ENCODE data around the gene CTDP1.

Gene CTDP1

DNA sequence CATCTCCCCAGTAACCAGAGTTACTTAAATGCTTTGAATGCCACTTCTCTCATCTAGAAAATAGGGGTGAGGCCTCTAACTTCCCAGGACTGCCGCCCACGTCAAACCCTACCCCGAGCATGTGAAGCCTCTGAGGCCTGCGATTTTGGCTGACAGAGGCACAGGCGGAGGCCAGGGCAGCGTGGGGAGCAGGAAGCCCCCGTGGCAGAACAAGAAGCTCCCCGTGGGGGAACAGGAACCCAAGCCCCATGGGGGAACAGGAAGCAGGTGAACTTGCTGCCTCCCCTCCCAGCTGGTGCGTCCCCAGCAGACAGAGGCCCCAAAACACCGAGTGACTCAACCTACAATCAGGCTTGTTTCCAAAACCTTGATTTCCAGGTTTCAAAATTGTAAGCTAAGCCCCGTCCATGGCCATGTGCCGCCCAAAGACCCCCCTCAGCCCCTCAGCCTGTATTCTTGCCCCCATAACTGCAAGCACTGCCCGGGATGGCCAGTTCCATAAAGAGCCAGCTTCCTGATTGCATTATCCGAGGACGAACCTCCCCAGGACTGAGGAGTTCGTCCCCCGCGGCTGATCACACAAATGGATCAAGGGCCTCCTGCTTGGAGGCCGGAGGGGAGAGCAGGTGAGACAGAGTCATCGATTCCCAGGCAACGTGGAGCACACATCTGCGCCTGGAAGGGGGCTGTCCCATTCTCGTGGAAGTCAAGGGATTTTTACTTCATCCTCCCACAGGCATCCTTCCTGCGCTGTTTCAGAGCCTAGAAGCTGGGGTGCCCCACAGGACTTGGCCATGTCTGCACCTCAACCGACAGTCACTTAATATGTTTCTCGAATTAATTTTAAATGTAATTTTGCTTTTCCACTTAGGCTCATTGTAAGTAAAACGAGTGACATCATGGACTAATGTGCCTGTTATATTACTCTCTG is 36.3 kb upstream of the CTDP1 start:
- Histone ChIP-seq H3K4me1 (ENCODE audit: control insufficient read depth, low read depth, low read length) (no peaks in the 10 kb centered on the region), H2BK120ac (ENCODE audit: low read depth, low read length) (no peak overlapping the region), H3K4me2 (ENCODE audit: low read length) (no peak overlapping the region), H3K27ac (ENCODE audit: low read depth, low read length) (no peak overlapping the region), H2AK5ac (ENCODE audit: low read length) (no peak overlapping the region), H3K18ac (ENCODE audit: low read length) (no peak overlapping the region), H2BK15ac (replicated peaks; ENCODE audit: low read depth) (no peak overlapping the region), H2BK5ac (ENCODE audit: low read length) (no peak overlapping the region), H3K4ac (ENCODE audit: low read depth, low read length) (no peak overlapping the region), H3K79me1 (ENCODE audit: low read length) (no peaks in the 10 kb centered on the region), H3K27me3 (ENCODE audit: insufficient read depth, low read length, poor library complexity) (peaks cover 2% of the 10 kb centered on the region), H3K36me3 (ENCODE audit: control insufficient read depth, insufficient read depth, low read length) (no peaks in the 10 kb centered on the region), H3K9ac (ENCODE audit: low read length) (no peak overlapping the region), H4K8ac (ENCODE audit: low read depth, low read length) (no peak overlapping the region), H3K79me2 (ENCODE audit: control insufficient read depth, insufficient read depth, low read length) (no peaks in the 10 kb centered on the region), H4K5ac (ENCODE audit: low read length) (no peak overlapping the region), H3K23ac (ENCODE audit: low read length) (no peak overlapping the region), H3K4me3 (ENCODE audit: low read length) (no peak overlapping the region), H3K56ac (ENCODE audit: low read length) (no peak overlapping the region)
- no peak for DNase-seq
- WGBS (ENCODE audit: extremely low coverage, insufficient coverage, low lambda C conversion rate) = no CpG with 5 or more reads among the region's 27 CpGs

DNA sequence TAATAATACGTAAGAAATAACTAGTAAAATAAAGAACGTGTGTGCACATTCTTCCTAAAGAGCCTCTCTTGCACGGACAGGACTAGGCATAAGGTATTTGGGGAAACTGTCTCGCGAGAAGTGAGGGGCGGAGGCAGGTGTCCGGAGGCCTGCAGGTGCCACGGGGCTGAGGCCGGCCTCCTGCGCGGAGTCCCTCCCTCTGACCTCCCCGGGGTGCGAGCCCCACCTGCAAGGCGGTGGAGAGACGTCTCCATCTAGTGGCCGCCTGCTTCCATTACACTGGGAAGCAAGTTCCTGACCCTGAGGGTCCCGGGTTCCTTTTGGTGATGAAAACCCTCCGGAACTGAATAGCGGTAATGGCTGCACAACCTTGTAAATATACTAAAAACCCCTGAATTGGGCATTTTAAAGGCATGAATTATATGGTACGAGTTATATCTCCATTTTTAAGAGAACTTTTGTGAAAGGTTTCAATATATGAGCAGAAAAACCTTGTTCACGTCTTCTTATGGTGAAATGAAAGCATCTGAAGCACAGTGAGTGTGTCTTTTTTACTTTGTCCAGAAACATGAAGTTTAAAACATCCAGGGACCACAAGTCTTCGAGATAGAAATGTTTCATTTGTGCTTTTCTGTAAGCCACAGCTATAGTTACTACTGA is 35.5 kb upstream of the CTDP1 start:
- Histone ChIP-seq H2BK15ac (replicated peaks; ENCODE audit: low read depth) (no peak overlapping the region), H3K4me1 (ENCODE audit: control insufficient read depth, low read depth, low read length) (no peaks in the 10 kb centered on the region), H3K79me2 (ENCODE audit: control insufficient read depth, insufficient read depth, low read length) (no peaks in the 10 kb centered on the region), H3K27me3 (ENCODE audit: insufficient read depth, low read length, poor library complexity) (no peaks in the 10 kb centered on the region), H2BK120ac (ENCODE audit: low read depth, low read length) (no peak overlapping the region), H3K9ac (ENCODE audit: low read length) (no peak overlapping the region), H3K36me3 (ENCODE audit: control insufficient read depth, insufficient read depth, low read length) (no peaks in the 10 kb centered on the region), H3K56ac (ENCODE audit: low read length) (no peak overlapping the region), H2AK5ac (ENCODE audit: low read length) (no peak overlapping the region), H3K23ac (ENCODE audit: low read length) (no peak overlapping the region), H3K4ac (ENCODE audit: low read depth, low read length) (no peak overlapping the region), H4K8ac (ENCODE audit: low read depth, low read length) (no peak overlapping the region), H3K18ac (ENCODE audit: low read length) (no peak overlapping the region), H3K27ac (ENCODE audit: low read depth, low read length) (no peak overlapping the region), H2BK5ac (ENCODE audit: low read length) (no peak overlapping the region), H4K5ac (ENCODE audit: low read length) (no peak overlapping the region), H3K4me3 (ENCODE audit: low read length) (no peak overlapping the region), H3K4me2 (ENCODE audit: low read length) (no peak overlapping the region), H3K79me1 (ENCODE audit: low read length) (no peaks in the 10 kb centered on the region)
- peak; percentile 81 for DNase-seq
- no CpG with 5 or more reads among the region's 22 CpGs for WGBS (ENCODE audit: extremely low coverage, insufficient coverage, low lambda C conversion rate)

DNA sequence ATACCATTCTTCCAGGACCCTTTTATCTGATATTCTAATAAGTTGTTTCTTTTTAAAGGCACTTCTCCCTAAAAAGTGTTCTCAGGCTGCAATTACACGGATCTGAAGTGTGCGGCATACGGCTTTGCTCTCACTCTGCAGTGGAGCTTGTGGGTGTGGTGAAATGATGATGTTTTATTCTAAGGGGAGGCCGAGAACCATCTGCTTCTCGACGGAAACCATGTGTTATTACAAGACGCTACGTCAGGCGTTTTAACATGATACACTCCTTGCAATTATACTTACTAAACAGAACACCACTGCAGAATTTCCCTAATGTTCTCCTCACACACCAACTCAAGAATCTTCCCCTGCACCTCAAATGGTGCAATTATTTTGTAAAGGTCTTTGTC is 34.9 kb upstream of the CTDP1 start:
- WGBS (ENCODE audit: extremely low coverage, insufficient coverage, low lambda C conversion rate) = no CpG with 5 or more reads among the region's 9 CpGs
- Histone ChIP-seq H4K5ac (ENCODE audit: low read length) (no peak overlapping the region), H3K9ac (ENCODE audit: low read length) (no peak overlapping the region), H3K4me2 (ENCODE audit: low read length) (no peak overlapping the region), H3K27me3 (ENCODE audit: insufficient read depth, low read length, poor library complexity) (no peaks in the 10 kb centered on the region), H2BK5ac (ENCODE audit: low read length) (no peak overlapping the region), H3K79me2 (ENCODE audit: control insufficient read depth, insufficient read depth, low read length) (no peaks in the 10 kb centered on the region), H3K4me1 (ENCODE audit: control insufficient read depth, low read depth, low read length) (no peaks in the 10 kb centered on the region), H3K4ac (ENCODE audit: low read depth, low read length) (no peak overlapping the region), H2AK5ac (ENCODE audit: low read length) (no peak overlapping the region), H2BK120ac (ENCODE audit: low read depth, low read length) (no peak overlapping the region), H3K4me3 (ENCODE audit: low read length) (no peak overlapping the region), H3K36me3 (ENCODE audit: control insufficient read depth, insufficient read depth, low read length) (no peaks in the 10 kb centered on the region), H3K18ac (ENCODE audit: low read length) (no peak overlapping the region), H3K27ac (ENCODE audit: low read depth, low read length) (no peak overlapping the region), H3K79me1 (ENCODE audit: low read length) (no peaks in the 10 kb centered on the region), H2BK15ac (replicated peaks; ENCODE audit: low read depth) (no peak overlapping the region), H4K8ac (ENCODE audit: low read depth, low read length) (no peak overlapping the region), H3K56ac (ENCODE audit: low read length) (no peak overlapping the region), H3K23ac (ENCODE audit: low read length) (no peak overlapping the region)
- no peak for DNase-seq

DNA sequence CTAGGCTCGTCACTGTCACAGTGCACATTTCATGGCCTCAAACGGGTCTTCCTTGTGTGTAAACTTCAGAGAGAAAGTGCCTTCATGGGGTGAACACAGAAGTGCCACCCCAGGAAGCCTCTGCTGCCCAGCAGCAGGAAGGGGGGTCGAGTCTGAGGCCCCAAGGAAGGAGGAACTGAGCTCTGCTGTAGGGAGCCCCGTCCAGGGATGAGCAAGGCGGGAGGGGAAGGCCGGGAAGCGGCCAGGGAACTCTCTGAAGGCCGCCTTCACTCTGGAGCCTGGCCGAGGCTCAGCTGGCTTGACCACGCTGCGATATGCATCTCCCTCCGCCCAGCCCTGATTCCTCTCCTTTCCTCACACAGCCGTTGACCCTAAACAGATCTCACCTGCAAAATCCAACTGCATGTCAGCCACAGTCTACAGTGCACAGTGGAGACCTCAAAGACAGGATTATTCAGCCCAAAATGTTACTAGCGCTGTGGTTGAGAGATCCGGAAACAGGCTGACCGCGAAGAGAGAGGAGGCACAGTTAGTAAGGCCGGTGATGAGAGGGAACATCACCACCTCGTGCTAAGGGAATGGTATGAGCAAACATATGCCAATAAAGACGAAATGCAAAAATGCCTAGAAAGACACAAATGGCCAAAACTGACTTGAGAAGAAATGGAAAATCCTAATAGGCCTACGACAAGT is 34.2 kb upstream of the CTDP1 start:
- no peaks in the 10 kb centered on the region for H3K79me2 ChIP-seq (ENCODE audit: control insufficient read depth, insufficient read depth, low read length)
- no peaks in the 10 kb centered on the region for H3K79me1 ChIP-seq (ENCODE audit: low read length)
- H3K18ac ChIP-seq (ENCODE audit: low read length) = no peak overlapping the region
- WGBS (ENCODE audit: extremely low coverage, insufficient coverage, low lambda C conversion rate) = no CpG with 5 or more reads among the region's 21 CpGs
- DNase-seq = no peak
- H3K4me1 ChIP-seq (ENCODE audit: control insufficient read depth, low read depth, low read length) = no peaks in the 10 kb centered on the region
- no peak overlapping the region for H2BK15ac ChIP-seq (replicated peaks; ENCODE audit: low read depth)
- H4K5ac ChIP-seq (ENCODE audit: low read length) = no peak overlapping the region
- H3K4me3 ChIP-seq (ENCODE audit: low read length) = no peak overlapping the region
- H3K4me2 ChIP-seq (ENCODE audit: low read length) = no peak overlapping the region
- no peak overlapping the region for H4K8ac ChIP-seq (ENCODE audit: low read depth, low read length)
- H3K56ac ChIP-seq (ENCODE audit: low read length) = peak overlapping the region; percentile 1
- no peak overlapping the region for H2BK5ac ChIP-seq (ENCODE audit: low read length)
- H3K23ac ChIP-seq (ENCODE audit: low read length) = no peak overlapping the region
- H2AK5ac ChIP-seq (ENCODE audit: low read length) = no peak overlapping the region
- no peak overlapping the region for H3K4ac ChIP-seq (ENCODE audit: low read depth, low read length)
- no peaks in the 10 kb centered on the region for H3K36me3 ChIP-seq (ENCODE audit: control insufficient read depth, insufficient read depth, low read length)
- H3K27ac ChIP-seq (ENCODE audit: low read depth, low read length) = no peak overlapping the region
- H3K27me3 ChIP-seq (ENCODE audit: insufficient read depth, low read length, poor library complexity) = no peaks in the 10 kb centered on the region
- H2BK120ac ChIP-seq (ENCODE audit: low read depth, low read length) = no peak overlapping the region
- H3K9ac ChIP-seq (ENCODE audit: low read length) = no peak overlapping the region

DNA sequence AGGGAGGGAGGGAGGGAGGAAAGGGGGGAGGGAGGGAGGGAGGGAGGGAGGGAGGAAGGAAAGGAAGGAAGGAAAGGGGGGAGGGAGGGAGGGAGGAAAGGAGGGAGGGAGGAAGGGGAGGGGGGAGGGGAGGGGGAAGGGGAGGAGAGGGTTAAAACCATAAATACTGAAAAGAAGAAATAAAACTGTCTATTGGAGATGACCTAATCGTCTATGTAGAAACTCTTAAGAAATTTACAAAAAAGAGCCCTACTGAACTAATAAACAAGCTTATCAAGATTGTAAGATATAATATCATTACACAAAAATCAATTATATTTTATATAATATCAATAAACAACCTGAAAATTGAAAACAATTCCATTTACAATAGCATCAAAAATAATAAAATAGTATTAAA is 32.3 kb upstream of the CTDP1 start:
- no peak overlapping the region for H3K9ac ChIP-seq (ENCODE audit: low read length)
- H2AK5ac ChIP-seq (ENCODE audit: low read length) = no peak overlapping the region
- H2BK15ac ChIP-seq (replicated peaks; ENCODE audit: low read depth) = no peak overlapping the region
- H2BK120ac ChIP-seq (ENCODE audit: low read depth, low read length) = no peak overlapping the region
- no peak for DNase-seq
- WGBS (ENCODE audit: extremely low coverage, insufficient coverage, low lambda C conversion rate) = no CpG with 5 or more reads among the region's 1 CpG
- H3K79me2 ChIP-seq (ENCODE audit: control insufficient read depth, insufficient read depth, low read length) = no peaks in the 10 kb centered on the region
- no peak overlapping the region for H4K8ac ChIP-seq (ENCODE audit: low read depth, low read length)
- no peaks in the 10 kb centered on the region for H3K27me3 ChIP-seq (ENCODE audit: insufficient read depth, low read length, poor library complexity)
- no peaks in the 10 kb centered on the region for H3K36me3 ChIP-seq (ENCODE audit: control insufficient read depth, insufficient read depth, low read length)
- H3K79me1 ChIP-seq (ENCODE audit: low read length) = no peaks in the 10 kb centered on the region
- no peak overlapping the region for H3K27ac ChIP-seq (ENCODE audit: low read depth, low read length)
- no peak overlapping the region for H3K4ac ChIP-seq (ENCODE audit: low read depth, low read length)
- no peak overlapping the region for H3K4me2 ChIP-seq (ENCODE audit: low read length)
- no peaks in the 10 kb centered on the region for H3K4me1 ChIP-seq (ENCODE audit: control insufficient read depth, low read depth, low read length)
- no peak overlapping the region for H3K56ac ChIP-seq (ENCODE audit: low read length)
- no peak overlapping the region for H3K4me3 ChIP-seq (ENCODE audit: low read length)
- no peak overlapping the region for H3K23ac ChIP-seq (ENCODE audit: low read length)
- no peak overlapping the region for H3K18ac ChIP-seq (ENCODE audit: low read length)
- no peak overlapping the region for H2BK5ac ChIP-seq (ENCODE audit: low read length)
- H4K5ac ChIP-seq (ENCODE audit: low read length) = no peak overlapping the region
